GM18498 (cell line): ENCODE results near the gene ELL2.
"Not testable (repeated sequence)": the region's sequence is repeated elsewhere in the genome, so short reads cannot be mapped to it uniquely, and the experiment has no call there.

Experiments
- ATAC-seq: cut with Tn5 transposase; IDR thresholded peaks from one replicate; pipeline ENCODE4 v1.9.1; 2021; ENCODE audit warnings: mild to moderate bottlenecking, moderate library complexity; ENCODE audit not compliant: unreplicated experiment

ELL2 gene

GRCh38 chr5:95862671-95863382 lies 98.8 kb downstream of the ELL2 start:
- no peak for ATAC-seq

DNA sequence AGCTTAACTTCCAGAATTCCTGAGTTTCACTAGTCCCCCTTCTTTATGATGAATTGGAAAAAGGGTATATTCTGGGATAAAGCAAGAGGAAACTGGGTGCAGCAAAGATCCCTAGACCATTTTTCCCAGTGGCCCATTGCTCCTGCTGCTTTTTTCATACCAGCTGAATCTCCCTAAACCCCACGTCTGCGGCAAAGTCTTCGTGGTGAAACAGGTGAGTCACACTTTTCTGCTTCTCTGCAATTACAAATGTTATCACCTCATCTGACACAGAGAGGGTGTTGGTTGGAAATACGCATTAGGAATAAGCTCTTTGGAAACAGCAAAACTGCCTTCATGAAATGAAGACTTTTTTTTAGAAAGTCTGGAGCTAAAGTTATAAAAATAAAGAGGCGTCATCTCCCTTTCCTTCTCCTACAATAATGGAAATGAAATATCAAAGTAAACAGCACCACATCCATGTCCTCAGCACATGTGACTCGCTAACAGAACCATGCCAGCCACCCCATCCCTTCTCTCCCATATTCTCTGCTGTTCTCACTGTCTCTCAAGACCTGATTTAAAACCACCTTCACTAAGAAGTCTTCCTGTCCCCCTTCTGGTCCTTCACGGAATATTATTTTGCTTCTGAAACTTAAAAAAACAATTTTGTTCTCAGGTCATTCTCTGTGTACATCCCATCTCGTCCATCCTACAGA lies 99.6 kb downstream of the ELL2 start:
- ATAC-seq = no peak

- no peak for ATAC-seq
Observed at GRCh38 chr5:95861221-95861863, 100.3 kb downstream of the ELL2 start.

DNA sequence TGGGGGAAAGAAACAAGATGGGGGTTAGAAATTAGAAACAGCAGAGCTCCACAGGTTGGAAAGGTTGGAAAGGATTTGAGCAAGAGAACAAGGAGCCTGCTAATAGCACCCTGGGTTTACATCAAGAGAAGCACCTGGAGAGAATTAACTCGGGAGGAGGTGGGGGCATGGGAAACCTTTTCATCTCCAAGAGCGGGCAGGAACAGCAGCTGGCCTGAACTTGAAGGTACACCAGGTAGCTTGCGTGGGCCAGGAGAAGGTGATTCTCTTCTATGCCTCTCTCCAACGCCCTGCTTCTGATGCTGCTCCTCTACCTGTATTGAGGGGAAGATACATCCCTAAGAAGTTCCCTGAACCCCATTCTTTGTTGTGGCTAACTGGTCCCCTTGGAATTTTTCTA lies 102.0 kb downstream of the ELL2 start:
- no peak for ATAC-seq

DNA sequence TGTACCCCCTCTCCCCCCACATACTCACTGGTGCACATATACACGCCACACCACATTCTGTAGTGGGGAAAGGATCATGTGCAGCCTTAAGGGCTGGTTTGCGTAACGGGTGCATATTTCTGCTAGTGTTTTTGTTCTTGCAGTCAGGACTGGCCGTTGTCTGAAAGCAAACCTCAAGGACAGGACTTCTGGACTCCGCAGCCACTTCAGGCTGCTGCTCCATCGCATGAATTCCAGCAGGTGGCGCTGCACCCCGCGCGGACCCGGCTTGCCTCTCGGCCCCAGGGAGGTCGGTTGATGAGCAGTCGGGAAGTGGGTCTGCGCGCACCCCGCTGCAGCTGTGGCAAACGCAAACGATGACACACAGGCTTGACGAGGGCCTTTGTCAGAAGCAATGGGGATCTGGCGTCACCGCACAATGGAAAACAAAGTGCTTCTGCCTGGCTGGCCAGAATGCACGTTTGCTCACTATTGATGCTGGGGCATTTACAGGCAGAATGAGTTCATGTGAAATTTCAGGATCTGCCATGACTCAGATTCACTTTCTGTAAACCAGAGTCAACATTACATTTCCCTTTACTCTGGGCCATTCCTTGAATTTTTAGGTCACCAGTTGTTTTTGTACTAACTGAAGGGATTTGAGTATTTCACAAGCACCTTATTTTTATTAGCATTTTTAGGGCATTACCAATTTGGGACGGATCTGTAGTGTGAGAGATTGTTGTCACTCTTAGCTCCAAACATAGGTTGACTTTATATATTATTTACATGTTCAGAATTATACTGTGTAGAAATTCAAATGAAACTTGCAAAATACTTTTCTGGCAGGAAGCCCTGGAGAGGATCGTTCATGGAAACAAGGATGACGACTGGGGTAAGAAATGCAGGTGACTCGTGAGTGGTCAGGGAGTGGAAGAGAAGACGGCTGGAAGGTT lies 102.7 kb downstream of the ELL2 start:
- peak; percentile 92 for ATAC-seq

- no peak for ATAC-seq
Observed at GRCh38 chr5:95858023-95858461, 103.6 kb downstream of the ELL2 start.

GRCh38 chr5:95857185-95857945 lies 104.3 kb downstream of the ELL2 start:
- no peak for ATAC-seq

GRCh38 chr5:95856501-95856981 lies 105.1 kb downstream of the ELL2 start:
- ATAC-seq = no peak

DNA sequence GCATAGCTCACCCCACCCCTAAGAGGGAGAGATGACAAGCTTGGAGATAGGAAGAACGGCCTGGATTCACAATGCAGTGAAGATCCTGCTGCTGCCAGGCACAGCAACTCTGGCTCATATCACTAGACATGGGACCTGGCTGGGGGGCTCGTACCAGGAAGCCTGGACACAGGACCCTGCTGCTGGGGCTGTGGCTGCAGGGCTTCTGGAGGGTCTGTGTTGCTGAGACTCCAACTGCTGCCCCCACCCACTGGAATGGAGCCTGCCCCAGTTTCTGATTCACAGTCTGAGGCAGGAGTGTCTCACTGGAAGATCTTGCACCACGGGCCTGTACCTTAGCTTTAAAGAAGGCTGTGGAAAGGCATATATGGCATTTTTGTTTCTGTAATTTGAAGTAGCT lies 108.2 kb downstream of the ELL2 start:
- no peak for ATAC-seq

DNA sequence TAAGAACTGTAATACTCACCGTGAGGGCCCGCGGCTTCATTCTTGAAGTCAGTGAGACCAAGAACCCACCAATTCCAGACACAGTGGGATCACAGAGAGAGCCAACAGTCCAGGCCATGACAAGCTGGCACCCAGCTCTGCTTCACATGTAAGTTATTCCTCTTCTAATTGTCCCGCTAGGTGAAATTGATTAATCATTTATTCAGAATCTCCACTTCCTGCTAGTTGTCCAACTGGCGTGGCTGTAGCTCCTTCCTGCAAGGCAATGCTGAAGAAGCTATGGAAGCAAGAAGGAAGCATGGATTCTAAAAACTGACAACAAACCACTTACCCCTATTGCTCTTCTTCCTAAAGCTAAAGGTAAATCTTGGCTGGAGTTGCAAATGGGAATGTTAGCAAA lies 109.1 kb downstream of the ELL2 start:
- no peak for ATAC-seq

DNA sequence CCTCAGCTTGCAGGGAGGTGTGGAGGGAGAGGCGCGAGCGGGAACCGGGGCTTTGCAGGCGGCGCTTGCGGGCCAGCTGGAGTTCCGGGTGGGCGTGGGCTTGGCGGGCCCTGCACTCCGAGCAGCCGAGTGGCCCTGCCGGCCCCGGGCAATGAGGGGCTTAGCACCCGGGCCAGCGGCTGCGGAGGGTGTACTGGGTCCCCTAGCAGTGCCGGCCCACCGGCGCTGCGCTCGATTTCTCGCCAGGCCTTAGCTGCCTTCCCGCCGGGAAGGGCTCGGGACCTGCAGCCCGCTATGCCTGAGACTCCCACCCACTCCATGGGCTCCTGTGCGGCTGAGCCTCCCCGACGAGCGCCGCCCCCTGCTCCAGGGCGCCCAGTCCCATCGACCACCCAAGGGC lies 110.5 kb downstream of the ELL2 start:
- ATAC-seq = not testable (repeated sequence)

DNA sequence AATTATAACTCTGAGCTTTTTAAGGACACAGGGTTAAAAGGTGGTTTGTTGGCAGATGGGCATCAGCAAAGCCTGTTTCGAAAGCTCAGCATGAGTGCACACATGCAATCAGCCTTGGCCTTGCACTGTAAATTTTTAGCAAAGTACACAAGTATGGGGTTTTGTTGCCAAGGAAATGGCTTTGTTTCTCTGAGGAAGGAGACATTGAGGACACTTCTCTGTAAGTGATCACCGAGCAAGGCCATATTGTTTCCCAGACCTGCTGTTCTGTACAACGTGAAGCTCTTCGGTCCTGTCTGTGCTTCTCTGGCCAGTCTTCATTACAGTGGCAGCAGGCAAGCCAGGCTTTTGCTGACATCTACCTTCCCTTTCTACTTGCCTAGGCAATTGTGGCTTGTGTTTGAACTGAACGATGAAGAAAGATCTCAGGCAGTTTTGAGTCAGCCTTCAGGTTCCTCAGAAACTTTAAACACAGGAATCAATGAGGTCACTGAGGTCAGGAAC lies 111.2 kb downstream of the ELL2 start:
- ATAC-seq = no peak

- no peak for ATAC-seq
Observed at GRCh38 chr5:95848701-95849100, 113.0 kb downstream of the ELL2 start.

DNA sequence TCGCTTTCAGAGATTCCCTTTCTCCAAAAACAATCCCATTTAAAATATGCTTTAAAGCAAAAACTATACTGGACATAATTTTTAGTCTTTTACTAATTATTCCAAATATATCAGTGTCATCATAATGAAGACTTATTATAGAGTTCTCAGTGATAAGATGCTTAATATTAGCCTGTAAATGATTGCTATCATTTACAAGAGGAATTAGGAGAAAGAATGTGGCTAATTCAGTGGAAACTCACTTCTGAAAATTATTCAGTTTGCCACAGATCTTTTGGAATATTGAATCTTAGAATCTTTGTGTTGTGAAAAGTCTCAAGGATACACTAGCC lies 114.4 kb downstream of the ELL2 start:
- no peak for ATAC-seq

DNA sequence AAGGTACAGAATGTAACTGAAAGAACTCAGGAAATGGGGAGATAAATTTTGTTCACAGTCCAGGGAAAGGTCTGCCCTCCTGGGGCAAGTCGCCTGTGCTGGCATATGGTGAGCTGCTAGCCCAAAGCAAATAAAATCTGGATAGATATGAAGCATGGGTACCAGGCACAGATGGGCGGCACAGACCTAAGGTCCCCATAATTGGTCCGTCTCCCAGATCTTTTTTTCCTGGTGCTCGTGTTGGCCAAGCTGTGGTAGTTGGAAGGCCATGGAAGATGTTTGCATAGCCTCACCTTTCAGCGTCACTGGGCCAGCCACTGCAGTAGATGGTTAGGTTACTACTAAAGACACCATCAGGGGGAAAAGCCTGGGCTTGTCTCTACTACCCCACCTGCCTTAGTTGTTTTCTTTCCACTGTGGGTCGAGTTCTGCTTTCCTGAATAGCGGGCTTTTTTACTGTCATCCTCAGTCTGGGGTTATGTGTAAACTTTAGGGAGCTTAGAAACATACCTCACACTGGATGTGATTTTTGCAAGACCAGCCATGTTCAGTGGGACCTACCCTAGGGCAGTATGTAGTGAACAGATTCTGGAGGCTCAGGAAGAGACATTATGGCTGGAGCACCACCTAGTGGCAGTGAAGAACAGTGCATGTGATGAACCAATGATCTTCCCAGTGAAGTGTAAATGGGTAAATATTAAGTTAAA lies 114.9 kb downstream of the ELL2 start:
- ATAC-seq = peak; percentile 66

GRCh38 chr5:95845391-95845790 lies 116.3 kb downstream of the ELL2 start:
- no peak for ATAC-seq

GRCh38 chr5:95843733-95844223 lies 117.9 kb downstream of the ELL2 start:
- ATAC-seq = no peak

DNA sequence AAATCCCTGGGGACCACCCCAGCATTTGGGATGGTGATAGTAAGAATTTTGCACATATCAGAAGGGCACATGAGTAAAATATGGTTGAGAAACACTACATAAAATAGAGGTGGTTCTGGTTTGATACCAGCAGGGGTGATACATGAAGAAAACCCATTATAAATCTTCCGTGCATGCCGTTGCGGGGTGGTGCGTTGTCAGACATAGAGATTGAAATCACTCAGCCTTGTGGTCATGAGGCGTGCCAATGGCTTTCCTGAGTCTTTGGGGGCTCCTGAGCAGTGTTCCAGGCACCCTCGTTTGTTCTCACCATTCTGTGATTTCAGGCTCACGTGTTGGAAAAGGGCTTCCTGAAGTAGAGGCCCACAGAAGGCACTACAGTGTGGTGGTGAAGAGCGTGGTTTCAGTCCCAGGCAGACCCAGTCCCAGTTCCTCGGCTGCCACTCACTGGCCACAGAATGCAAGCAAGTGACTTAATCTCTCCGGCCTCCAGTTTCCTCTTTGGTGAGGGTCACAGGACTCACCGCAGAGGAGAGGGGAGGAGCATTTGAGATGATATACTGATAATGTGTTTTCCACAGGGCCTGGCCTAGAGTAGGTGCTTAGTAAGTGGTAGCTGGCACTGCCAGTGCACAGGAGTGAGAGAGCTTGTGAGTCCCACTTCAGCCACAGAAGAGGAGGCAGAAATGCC lies 118.7 kb downstream of the ELL2 start:
- peak; percentile 92 for ATAC-seq
